ENCODE data around the gene GRIP2. TPM values are rescaled to one million over a fixed set of nuclear protein-coding genes. Genes with fewer than 3 reads are reported as not detected.
"Not testable (repeated sequence)": the region's sequence is repeated elsewhere in the genome, so short reads cannot be mapped to it uniquely, and the experiment has no call there.

Gene GRIP2
- total RNA-seq, 1 experiment from 2014 or later: not detected

- H3K4me3 Mint-ChIP-seq (ENCODE audit: low read depth, unreplicated experiment): no peak overlapping the region
- H3K27me3 Mint-ChIP-seq (ENCODE audit: unreplicated experiment): peaks cover 50% of the 10 kb centered on the region
- H3K4me1 Mint-ChIP-seq (ENCODE audit: low read depth, unreplicated experiment): no peaks in the 10 kb centered on the region
- intact Hi-C loops (cut with micrococcal nuclease; ENCODE audit: unreplicated experiment): loop anchor here (10.0 kb wide), 1 partner anchor 127 kb away; no protein-coding TSS in a partner anchor
- CTCF ChIA-PET: interaction anchor here (0.7 kb wide), 1 partner anchor 214 kb away, joined by 7 read pairs; no protein-coding TSS in a partner anchor
- BruUV-seq (replicated peaks): no TSS peak
- TF ChIP-seq, protein P1, sequence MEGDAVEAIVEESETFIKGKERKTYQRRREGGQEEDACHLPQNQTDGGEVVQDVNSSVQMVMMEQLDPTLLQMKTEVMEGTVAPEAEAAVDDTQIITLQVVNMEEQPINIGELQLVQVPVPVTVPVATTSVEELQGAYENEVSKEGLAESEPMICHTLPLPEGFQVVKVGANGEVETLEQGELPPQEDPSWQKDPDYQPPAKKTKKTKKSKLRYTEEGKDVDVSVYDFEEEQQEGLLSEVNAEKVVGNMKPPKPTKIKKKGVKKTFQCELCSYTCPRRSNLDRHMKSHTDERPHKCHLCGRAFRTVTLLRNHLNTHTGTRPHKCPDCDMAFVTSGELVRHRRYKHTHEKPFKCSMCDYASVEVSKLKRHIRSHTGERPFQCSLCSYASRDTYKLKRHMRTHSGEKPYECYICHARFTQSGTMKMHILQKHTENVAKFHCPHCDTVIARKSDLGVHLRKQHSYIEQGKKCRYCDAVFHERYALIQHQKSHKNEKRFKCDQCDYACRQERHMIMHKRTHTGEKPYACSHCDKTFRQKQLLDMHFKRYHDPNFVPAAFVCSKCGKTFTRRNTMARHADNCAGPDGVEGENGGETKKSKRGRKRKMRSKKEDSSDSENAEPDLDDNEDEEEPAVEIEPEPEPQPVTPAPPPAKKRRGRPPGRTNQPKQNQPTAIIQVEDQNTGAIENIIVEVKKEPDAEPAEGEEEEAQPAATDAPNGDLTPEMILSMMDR (IDR thresholded peaks at IDR 0.05; ENCODE audit: unreplicated experiment): no peak
- H3K27ac Mint-ChIP-seq (ENCODE audit: unreplicated experiment): no peak overlapping the region
- H3K9me3 Mint-ChIP-seq (ENCODE audit: low read depth, unreplicated experiment): no peaks in the 10 kb centered on the region
- no peaks in the 10 kb centered on the region for H3K36me3 Mint-ChIP-seq (ENCODE audit: insufficient read depth, unreplicated experiment)
- DNase-seq: no peak
Measured at GRCh38 chr3:14517601-14518431, 22.3 kb downstream of the GRIP2 start.

DNA sequence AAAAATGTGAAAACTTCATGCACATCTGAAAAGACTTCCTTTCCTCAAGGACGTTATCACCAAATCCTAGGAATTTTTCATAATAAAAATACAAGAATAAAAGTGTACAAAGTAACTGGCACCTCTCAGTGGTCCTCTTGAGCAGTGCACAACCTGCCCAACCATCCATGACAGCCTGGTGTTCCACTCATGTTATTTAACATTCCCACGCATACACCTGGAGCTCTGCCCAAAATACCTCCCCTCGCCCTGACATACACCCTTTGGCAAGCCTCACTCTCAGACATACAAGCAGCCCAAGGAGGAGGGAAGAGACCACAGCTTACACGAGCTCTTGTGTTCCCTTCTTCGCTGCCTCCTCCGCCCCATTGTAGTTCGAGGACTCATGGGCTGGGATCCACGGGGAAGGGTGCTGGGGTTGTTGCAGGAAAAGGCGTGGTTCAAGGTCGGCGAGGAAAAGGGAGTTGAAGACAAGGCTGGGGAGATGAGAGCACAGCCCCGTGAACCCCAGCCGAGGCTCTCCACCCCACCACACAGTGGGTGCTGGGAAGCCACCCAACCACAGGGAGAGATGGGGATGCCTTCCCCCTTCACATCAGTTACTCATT is 23.3 kb downstream of the GRIP2 start:
- DNase-seq: no peak
- no TSS peak for BruUV-seq (replicated peaks)
- no peaks in the 10 kb centered on the region for H3K36me3 Mint-ChIP-seq (ENCODE audit: insufficient read depth, unreplicated experiment)
- H3K4me1 Mint-ChIP-seq (ENCODE audit: low read depth, unreplicated experiment): no peaks in the 10 kb centered on the region
- no peak overlapping the region for H3K27ac Mint-ChIP-seq (ENCODE audit: unreplicated experiment)
- H3K4me3 Mint-ChIP-seq (ENCODE audit: low read depth, unreplicated experiment): no peak overlapping the region
- intact Hi-C loops (cut with micrococcal nuclease; ENCODE audit: unreplicated experiment): loop anchor here (10.0 kb wide), 1 partner anchor 128 kb away; no protein-coding TSS in a partner anchor
- CTCF ChIA-PET: no interaction called here
- no peaks in the 10 kb centered on the region for H3K9me3 Mint-ChIP-seq (ENCODE audit: low read depth, unreplicated experiment)
- peaks cover 48% of the 10 kb centered on the region for H3K27me3 Mint-ChIP-seq (ENCODE audit: unreplicated experiment)
- TF ChIP-seq, protein P1 (IDR thresholded peaks at IDR 0.05; ENCODE audit: unreplicated experiment): no peak

DNA sequence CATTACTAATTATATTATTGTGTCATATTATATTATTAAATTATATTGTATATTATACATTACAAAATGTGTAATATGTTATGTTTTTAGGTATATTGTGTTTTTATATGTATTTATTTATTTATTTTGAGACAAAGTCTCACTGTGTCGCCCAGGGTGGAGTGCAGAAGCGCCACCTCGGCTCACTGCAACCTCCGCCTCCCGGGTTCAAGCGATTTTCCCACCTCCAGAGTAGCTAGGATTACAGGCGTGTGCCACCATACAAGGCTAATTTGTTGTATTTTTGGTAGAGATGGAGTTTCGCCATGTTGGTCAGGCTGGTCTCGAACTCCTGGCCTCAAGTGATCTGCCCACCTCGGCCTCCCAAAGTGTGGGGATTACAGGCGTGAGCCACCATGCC is 24.6 kb downstream of the GRIP2 start:
- H3K36me3 Mint-ChIP-seq (ENCODE audit: insufficient read depth, unreplicated experiment); H3K4me3 Mint-ChIP-seq (ENCODE audit: low read depth, unreplicated experiment); H3K9me3 Mint-ChIP-seq (ENCODE audit: low read depth, unreplicated experiment); H3K27ac Mint-ChIP-seq (ENCODE audit: unreplicated experiment); BruUV-seq (replicated peaks); DNase-seq; CTCF ChIA-PET; H3K4me1 Mint-ChIP-seq (ENCODE audit: low read depth, unreplicated experiment): not testable (repeated sequence)
- intact Hi-C loops (cut with micrococcal nuclease; ENCODE audit: unreplicated experiment): loop anchor here (10.0 kb wide), 1 partner anchor 129 kb away; no protein-coding TSS in a partner anchor
- peaks cover 42% of the 10 kb centered on the region for H3K27me3 Mint-ChIP-seq (ENCODE audit: unreplicated experiment)

GRCh38 chr3:14514323-14514720 is 25.8 kb downstream of the GRIP2 start:
- CTCF ChIA-PET: interaction anchor here (0.6 to 1.0 kb wide), 3 partner anchors 31 to 615 kb away, joined by 3 to 4 read pairs (median 3); no protein-coding TSS in a partner anchor
- Mint-ChIP-seq H3K36me3 (ENCODE audit: insufficient read depth, unreplicated experiment) (no peaks in the 10 kb centered on the region), H3K27me3 (ENCODE audit: unreplicated experiment) (peaks cover 35% of the 10 kb centered on the region), H3K4me3 (ENCODE audit: low read depth, unreplicated experiment) (no peak overlapping the region), H3K4me1 (ENCODE audit: low read depth, unreplicated experiment) (no peaks in the 10 kb centered on the region), H3K9me3 (ENCODE audit: low read depth, unreplicated experiment) (no peaks in the 10 kb centered on the region), H3K27ac (ENCODE audit: unreplicated experiment) (no peak overlapping the region)
- intact Hi-C loops (cut with micrococcal nuclease; ENCODE audit: unreplicated experiment): loop anchor here (10.0 kb wide), 1 partner anchor 130 kb away; no protein-coding TSS in a partner anchor
- DNase-seq: peak; percentile 49
- BruUV-seq (replicated peaks): no TSS peak
- TF ChIP-seq, protein P1 (IDR thresholded peaks at IDR 0.05; ENCODE audit: unreplicated experiment): no peak

Measured in Calu3 (cell line).